Measurements from ENCODE around the gene TMA7B.
"Not testable (repeated sequence)": the region's sequence is repeated elsewhere in the genome, so short reads cannot be mapped to it uniquely, and the experiment has no call there.

The TMA7B gene

GRCh38 chr22:39979048-39979447, 18.9 kb downstream of the TMA7B start:
- in situ Hi-C loops (cut with MboI; ENCODE audit: low sequenced_read_pairs): no loop called here

DNA sequence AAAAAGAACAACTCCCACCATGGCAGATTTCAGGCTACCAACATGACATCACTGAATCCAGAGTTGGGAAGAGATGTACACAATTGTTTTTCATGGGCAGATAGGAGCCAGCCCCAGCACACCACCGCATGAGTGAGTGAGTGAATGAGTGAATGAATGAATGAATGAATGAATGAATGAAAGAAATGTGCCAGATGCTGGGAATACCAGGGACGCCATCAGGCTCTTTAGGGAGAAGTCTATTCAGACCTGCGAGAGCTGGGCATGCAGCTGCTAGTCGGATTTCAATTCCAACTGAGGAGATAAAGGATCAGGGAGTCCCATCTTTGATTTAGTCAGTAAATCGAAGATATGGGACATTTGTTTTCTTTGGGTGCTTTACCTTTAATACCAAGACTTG, 19.3 kb downstream of the TMA7B start:
- in situ Hi-C loops (cut with MboI; ENCODE audit: low sequenced_read_pairs): no loop called here

GRCh38 chr22:39980596-39980995, 20.4 kb downstream of the TMA7B start:
- in situ Hi-C loops (cut with MboI; ENCODE audit: low sequenced_read_pairs): no loop called here

GRCh38 chr22:39983346-39983745, 23.1 kb downstream of the TMA7B start:
- in situ Hi-C loops (cut with MboI; ENCODE audit: low sequenced_read_pairs): no loop called here

GRCh38 chr22:39984006-39984405, 23.8 kb downstream of the TMA7B start:
- in situ Hi-C loops (cut with MboI; ENCODE audit: low sequenced_read_pairs): no loop called here

DNA sequence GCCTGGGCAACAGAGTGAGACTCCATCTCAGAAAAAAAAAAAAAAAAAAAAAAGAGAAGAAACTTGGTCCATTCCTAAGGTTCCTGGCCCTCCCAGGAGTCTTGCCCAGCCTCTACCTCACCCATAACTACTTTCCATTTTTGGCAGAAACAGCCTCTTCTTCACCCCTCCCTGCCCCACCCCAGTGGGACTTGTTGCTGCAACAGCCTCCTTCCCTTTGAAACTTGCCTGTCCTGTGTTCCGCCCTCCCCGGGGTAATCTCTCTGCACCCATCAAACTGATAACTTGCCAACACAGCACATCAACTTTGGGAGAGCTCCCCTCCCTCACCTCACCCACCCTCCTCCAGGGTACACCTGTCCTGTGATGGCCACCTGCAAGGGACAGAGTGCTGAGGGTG, 24.5 kb downstream of the TMA7B start:
- in situ Hi-C loops (cut with MboI; ENCODE audit: low sequenced_read_pairs): no loop called here

DNA sequence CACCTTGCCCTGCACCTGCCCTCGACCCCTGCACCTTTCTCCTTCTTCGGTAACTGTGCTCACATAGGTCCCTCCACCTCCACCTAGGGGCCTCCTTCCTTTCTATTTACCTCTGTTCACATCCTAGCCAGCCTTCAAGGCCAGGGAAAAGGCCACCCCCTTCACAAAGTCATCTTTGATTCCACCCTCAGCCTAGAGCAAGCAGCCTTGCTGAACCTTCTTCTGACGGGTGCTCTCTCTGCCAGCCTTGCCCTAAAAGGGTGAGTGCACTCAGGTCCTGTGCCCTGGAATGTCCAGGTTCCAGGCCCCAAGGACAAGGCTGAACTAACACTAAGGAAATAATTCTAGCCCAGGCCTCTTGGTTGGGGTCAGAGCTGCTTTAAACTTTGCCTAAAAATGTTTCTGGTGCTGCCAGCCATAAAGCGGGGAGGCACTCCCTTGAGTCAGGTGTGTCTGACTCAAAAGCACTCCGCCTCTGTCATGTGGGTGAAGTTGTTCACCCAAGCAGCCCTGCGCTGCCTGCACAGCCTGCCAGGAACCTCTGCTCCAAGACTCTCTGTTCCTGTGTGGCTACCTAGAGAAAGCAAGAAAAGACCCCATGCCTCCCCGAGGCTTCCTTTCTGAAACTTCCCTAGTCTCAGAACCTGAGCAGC, 25.3 kb downstream of the TMA7B start:
- in situ Hi-C loops (cut with MboI; ENCODE audit: low sequenced_read_pairs): no loop called here

- in situ Hi-C loops (cut with MboI; ENCODE audit: low sequenced_read_pairs): no loop called here
These were observed 28.4 kb downstream of the TMA7B start for GRCh38 chr22:39988386-39989114.

GRCh38 chr22:39989633-39990032, 29.4 kb downstream of the TMA7B start:
- in situ Hi-C loops (cut with MboI; ENCODE audit: low sequenced_read_pairs): no loop called here

GRCh38 chr22:39990686-39991085, 30.5 kb downstream of the TMA7B start:
- in situ Hi-C loops (cut with MboI; ENCODE audit: low sequenced_read_pairs): no loop called here

- in situ Hi-C loops (cut with MboI; ENCODE audit: low sequenced_read_pairs): no loop called here
These were observed 31.1 kb downstream of the TMA7B start for GRCh38 chr22:39991159-39991860.

GRCh38 chr22:39992088-39992826, 32.1 kb downstream of the TMA7B start:
- in situ Hi-C loops (cut with MboI; ENCODE audit: low sequenced_read_pairs): no loop called here

DNA sequence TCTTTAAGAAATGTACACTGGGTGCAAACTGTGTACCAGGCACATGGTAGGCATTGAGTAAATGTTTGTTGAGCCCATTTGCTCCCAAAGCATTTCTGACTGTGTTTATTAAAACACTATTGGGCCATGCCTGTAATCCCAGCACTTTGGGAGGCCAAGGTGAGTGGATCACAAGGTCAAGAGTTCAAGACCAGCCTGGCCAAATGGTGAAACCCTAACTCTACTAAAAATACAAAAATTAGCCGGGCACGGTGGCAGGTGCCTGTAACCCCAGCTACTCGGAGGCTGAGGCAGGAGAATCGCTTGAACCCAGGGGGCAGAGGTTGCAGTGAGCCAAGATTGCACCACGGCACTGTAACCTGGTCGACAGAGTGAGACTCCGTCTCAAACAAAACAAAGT, 32.7 kb downstream of the TMA7B start:
- in situ Hi-C loops (cut with MboI; ENCODE audit: low sequenced_read_pairs): not testable (repeated sequence)

- in situ Hi-C loops (cut with MboI; ENCODE audit: low sequenced_read_pairs): no loop called here
These were observed 33.9 kb downstream of the TMA7B start for GRCh38 chr22:39994041-39994565.

DNA sequence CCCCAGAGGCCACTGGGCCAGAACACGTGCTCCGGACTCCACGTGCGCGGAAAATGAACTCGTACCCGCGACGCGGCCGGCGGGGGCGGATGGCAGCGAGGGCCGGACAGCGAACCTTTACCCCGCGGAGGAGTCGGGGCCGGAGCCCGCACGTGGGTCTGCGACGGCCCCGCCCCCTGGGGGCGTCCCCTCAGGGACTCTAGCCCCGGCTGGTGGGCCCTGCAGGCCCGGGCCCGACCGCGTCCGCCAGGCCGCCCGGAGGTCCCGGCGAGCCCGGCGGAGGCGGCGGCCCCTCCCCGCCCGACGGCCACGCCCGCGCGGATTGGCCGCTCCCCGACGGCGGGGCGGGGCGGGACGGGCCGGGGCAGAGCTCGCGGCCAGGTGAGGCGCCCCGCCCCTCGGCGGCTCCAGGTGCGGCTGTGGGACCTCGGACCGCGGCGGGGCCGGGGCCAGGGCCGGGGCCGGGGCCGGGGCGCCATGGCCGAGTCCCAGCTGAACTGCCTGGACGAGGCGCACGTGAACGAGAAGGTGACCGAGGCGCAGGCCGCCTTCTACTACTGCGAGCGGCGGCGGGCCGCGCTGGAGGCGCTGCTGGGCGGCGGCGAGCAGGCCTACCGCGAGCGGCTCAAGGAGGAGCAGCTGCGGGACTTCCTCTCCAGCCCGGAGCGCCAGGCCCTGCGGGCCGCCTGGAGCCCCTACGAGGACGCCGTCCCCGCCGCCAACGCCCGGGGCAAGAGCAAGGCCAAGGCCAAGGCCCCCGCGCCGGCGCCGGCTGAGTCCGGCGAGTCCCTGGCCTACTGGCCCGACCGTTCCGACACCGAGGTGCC, 34.6 kb downstream of the TMA7B start, which contains the start of gene FAM83F:
Gene FAM83F, plus strand, starts transcription at position 389 of the 827 bp plus-strand sequence. Its CDS starts 89 bp downstream, at position 478.
- in situ Hi-C loops (cut with MboI; ENCODE audit: low sequenced_read_pairs): no loop called here

- in situ Hi-C loops (cut with MboI; ENCODE audit: low sequenced_read_pairs): no loop called here
These were observed 35.4 kb downstream of the TMA7B start for GRCh38 chr22:39995393-39996252.

DNA sequence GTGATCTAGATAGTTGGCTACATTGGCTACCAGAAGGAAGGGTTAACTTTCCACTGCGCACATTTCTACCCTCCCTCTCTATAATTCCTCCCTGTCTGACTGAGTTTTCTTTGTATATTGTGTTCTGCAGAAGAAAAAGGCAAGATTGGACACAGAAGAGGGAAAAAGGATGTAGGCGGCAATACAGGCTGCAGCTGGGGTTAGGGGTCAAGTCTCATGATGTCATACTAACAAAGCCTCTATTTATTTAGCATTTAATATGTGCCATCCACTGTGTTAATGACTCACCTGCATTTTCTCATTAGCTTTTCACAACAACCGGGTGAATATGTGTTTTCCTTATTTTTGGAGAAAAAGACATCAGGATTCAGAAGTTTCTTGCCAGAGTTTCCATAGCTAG, 36.5 kb downstream of the TMA7B start:
- in situ Hi-C loops (cut with MboI; ENCODE audit: low sequenced_read_pairs): no loop called here

DNA sequence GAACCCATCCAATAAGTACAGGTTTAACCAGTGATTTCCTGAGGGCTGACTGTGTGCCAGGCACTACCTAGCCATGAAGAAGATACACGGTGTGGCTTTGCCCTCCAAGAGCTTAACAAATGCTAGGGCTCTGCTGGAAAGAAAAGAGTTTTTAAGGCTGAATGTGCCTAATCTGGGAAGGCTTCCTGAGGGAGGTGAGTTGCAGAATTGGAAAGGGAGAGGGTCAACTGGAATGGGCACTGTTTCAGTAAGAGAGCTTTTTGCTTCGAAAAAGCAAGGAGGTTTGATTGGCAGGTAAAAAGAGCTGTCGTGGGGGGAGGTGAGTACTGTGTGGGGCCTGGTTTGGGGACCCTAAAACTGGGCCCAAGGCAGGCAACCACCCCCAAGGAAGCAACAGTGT, 37.2 kb downstream of the TMA7B start:
- in situ Hi-C loops (cut with MboI; ENCODE audit: low sequenced_read_pairs): no loop called here

Measured in HL-60/S4 (cell line).